Endodermal cell (in vitro differentiated cells): ENCODE results near the gene NPHP4. TPM values are rescaled to one million over a fixed set of nuclear protein-coding genes. Genes with fewer than 3 reads are reported as not detected.

Source experiments
- DNase-seq: peaks from one replicate; pipeline ENCODE4 v3.0.0-alpha.2; 2017
- H3K27ac ChIP-seq: 2 replicates; pipeline ENCODE4 v1.5.1; 2013; ENCODE audit warnings: mild to moderate bottlenecking, low read depth, low read length, moderate library complexity
- H3K27me3 ChIP-seq: 2 replicates; pipeline ENCODE4 v1.6.1; 2013; ENCODE audit warnings: mild to moderate bottlenecking, low read length, moderate library complexity; ENCODE audit not compliant: insufficient read depth, control insufficient read depth, poor library complexity, severe bottlenecking
- H3K36me3 ChIP-seq: 2 replicates; pipeline ENCODE4 v1.7.0; 2013; ENCODE audit warnings: mild to moderate bottlenecking, low read length, moderate library complexity; ENCODE audit not compliant: control insufficient read depth, insufficient read depth
- H3K4me1 ChIP-seq: one replicate; pipeline ENCODE4 v1.7.0; 2013; ENCODE audit warnings: low read length; ENCODE audit not compliant: control insufficient read depth, insufficient read depth
- H3K4me3 ChIP-seq: 2 replicates; pipeline ENCODE4 v1.5.1; 2013; ENCODE audit warnings: mild to moderate bottlenecking, low read length, moderate library complexity
- H3K9ac ChIP-seq: 2 replicates; pipeline ENCODE4 v1.6.1; 2013; ENCODE audit warnings: mild to moderate bottlenecking, low read length, moderate library complexity; ENCODE audit not compliant: poor library complexity, severe bottlenecking; ENCODE audit errors: extremely low read depth
- H3K9me3 ChIP-seq: 2 replicates; pipeline ENCODE4 v1.6.1; 2013; ENCODE audit warnings: mild to moderate bottlenecking, low read length, moderate library complexity; ENCODE audit not compliant: control insufficient read depth
- H3K27ac Mint-ChIP-seq: 2 replicates; pipeline ENCODE4 v1.8.0; 2020; ENCODE audit warnings: mixed read lengths
- H3K27me3 Mint-ChIP-seq: 2 replicates; pipeline ENCODE4 v1.8.0; 2021; ENCODE audit warnings: mild to moderate bottlenecking, mixed read lengths; ENCODE audit not compliant: insufficient read depth
- H3K36me3 Mint-ChIP-seq: 2 replicates; pipeline ENCODE4 v1.8.0; 2020; ENCODE audit warnings: low read depth, mixed read lengths
- H3K4me1 Mint-ChIP-seq: 2 replicates; pipeline ENCODE4 v1.8.0; 2020; ENCODE audit warnings: mixed read lengths
- H3K4me3 Mint-ChIP-seq: 2 replicates; pipeline ENCODE4 v1.8.0; 2020; ENCODE audit warnings: mild to moderate bottlenecking, moderate library complexity, mixed read lengths
- H3K9me3 Mint-ChIP-seq: 2 replicates; pipeline ENCODE4 v1.8.0; 2020; ENCODE audit warnings: mild to moderate bottlenecking, mixed read lengths
- CTCF ChIP-seq: fragments of 200-600 bp; sonication (generic); conservative IDR thresholded peaks from 2 replicates; pipeline ENCODE4 v1.5.0; 2021; ENCODE audit warnings: antibody characterized with exemption, mild to moderate bottlenecking
- WGBS, 2 experiments: methylation state at CpG; one replicate each; pipeline versions ENCODE4 v1.1.5 to v1.1.7; 2013; ENCODE audit warnings: missing lambda C conversion rate in 2 of 2, mixed read lengths in 1 of 2; ENCODE audit not compliant: insufficient coverage in 1 of 2, insufficient read length in 1 of 2; 5-methylcytosine and 5-hydroxymethylcytosine counted together
- total RNA-seq, 2 donors: library from RNA; stranded (reverse); fragmentation: NEBNext Ultra II Directional in 1 of 2; extraction: Animal tissue kit (Norgen Biotek cat#: 25700) in 1 of 2; gene quantifications; 2 replicates in 1 of 2; 3 replicates in 1 of 2; pipeline ENCODE4 v1.2.1, GENCODE V29; 2021

Gene NPHP4
- total RNA-seq, 2 donors from 2014 or later, result 19.1 to 25.4 TPM

GRCh38 chr1:5954964-5955363 lies 37.3 kb downstream of the NPHP4 start:
- Histone ChIP-seq H3K9ac (no peak overlapping the region), H3K27ac (no peak overlapping the region), H3K4me3 (no peak overlapping the region), H3K27me3 (no peaks in the 10 kb centered on the region), H3K9me3 (no peaks in the 10 kb centered on the region), H3K4me1 (no peaks in the 10 kb centered on the region), H3K36me3 (peaks cover 13% of the 10 kb centered on the region)
- H3K4me3 Mint-ChIP-seq, result no peak overlapping the region
- H3K27ac Mint-ChIP-seq, result no peak overlapping the region
- H3K27me3 Mint-ChIP-seq, result no peaks in the 10 kb centered on the region
- no peak for DNase-seq
- H3K9me3 Mint-ChIP-seq, result no peaks in the 10 kb centered on the region
- TF ChIP-seq CTCF, result no peak
- peaks cover 30% of the 10 kb centered on the region for H3K36me3 Mint-ChIP-seq
- no peaks in the 10 kb centered on the region for H3K4me1 Mint-ChIP-seq
- WGBS, 2 experiments, result 95% methylated on average over 5 of the region's 5 CpGs

- TF ChIP-seq CTCF, result no peak
- Histone ChIP-seq H3K27ac (no peak overlapping the region), H3K27me3 (no peaks in the 10 kb centered on the region), H3K4me1 (no peaks in the 10 kb centered on the region), H3K4me3 (no peak overlapping the region), H3K9me3 (no peaks in the 10 kb centered on the region), H3K9ac (no peak overlapping the region), H3K36me3 (peaks cover 13% of the 10 kb centered on the region)
- H3K36me3 Mint-ChIP-seq, result peaks cover 39% of the 10 kb centered on the region
- H3K27me3 Mint-ChIP-seq, result no peaks in the 10 kb centered on the region
- H3K4me3 Mint-ChIP-seq, result no peak overlapping the region
- H3K4me1 Mint-ChIP-seq, result no peaks in the 10 kb centered on the region
- peak; percentile 17 for DNase-seq
- H3K27ac Mint-ChIP-seq, result no peak overlapping the region
- H3K9me3 Mint-ChIP-seq, result peaks cover 2% of the 10 kb centered on the region
- 94 to 100% methylated on average over 8 to 11 of the region's 11 CpGs for WGBS, 2 experiments
Measured at GRCh38 chr1:5953386-5953785, 38.8 kb downstream of the NPHP4 start.

GRCh38 chr1:5951846-5952410 lies 40.3 kb downstream of the NPHP4 start:
- H3K4me1 Mint-ChIP-seq, result no peaks in the 10 kb centered on the region
- Histone ChIP-seq H3K27me3 (no peaks in the 10 kb centered on the region), H3K27ac (no peak overlapping the region), H3K9ac (no peak overlapping the region), H3K36me3 (peaks cover 13% of the 10 kb centered on the region), H3K9me3 (no peaks in the 10 kb centered on the region), H3K4me1 (no peaks in the 10 kb centered on the region), H3K4me3 (no peak overlapping the region)
- no peak overlapping the region for H3K27ac Mint-ChIP-seq
- no peak overlapping the region for H3K4me3 Mint-ChIP-seq
- peak; percentile 29 for DNase-seq
- no peaks in the 10 kb centered on the region for H3K27me3 Mint-ChIP-seq
- WGBS, 2 experiments, result 88 to 93% methylated on average over 13 to 19 of the region's 19 CpGs
- H3K36me3 Mint-ChIP-seq, result peaks cover 49% of the 10 kb centered on the region
- peaks cover 2% of the 10 kb centered on the region for H3K9me3 Mint-ChIP-seq
- no peak for TF ChIP-seq CTCF
